CD4-positive, alpha-beta T cell treated with Interleukin-15 for 1 hour (primary cell): ENCODE measurements around the gene TCFL5.

Experiments used
- DNase-seq: peaks from one replicate; pipeline ENCODE4 v3.0.0-alpha.2; 2020

The TCFL5 gene

DNA sequence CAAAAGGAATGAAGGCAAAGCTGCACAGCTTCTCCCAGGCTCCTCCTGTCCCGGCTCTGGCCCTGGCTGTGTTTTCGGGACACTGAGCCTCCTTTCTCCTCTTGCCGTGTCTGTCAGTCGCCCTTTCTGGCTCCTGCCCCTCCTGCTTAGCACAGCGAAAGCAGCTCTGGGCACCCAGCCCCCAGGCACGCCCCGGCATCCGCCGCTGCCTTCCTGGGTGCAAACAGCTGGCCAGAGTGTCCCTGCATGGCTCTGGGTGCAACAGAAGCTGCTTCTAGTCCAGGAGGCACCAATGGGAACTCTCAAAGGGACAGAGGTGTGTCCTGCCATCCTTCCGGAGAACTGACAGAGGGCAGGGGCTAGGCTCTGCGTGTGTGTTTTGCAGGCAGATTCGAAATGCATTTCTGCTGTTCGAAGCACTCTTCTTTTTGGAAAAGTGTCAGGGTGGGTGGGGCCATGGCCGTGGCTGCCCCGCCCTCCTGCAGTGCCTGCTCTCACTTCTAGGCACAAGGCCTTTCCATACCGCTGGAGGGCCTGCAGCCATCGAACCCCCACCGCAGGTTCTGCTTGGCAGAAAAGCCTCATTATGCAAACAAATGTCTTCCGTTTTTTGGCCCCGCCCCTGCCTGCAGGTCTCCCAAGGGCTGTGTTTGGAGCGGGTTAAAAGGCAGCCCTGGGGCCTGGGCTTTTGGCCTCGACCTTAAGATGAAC lies 29.3 kb downstream of the TCFL5 start:
- peak; percentile 83 for DNase-seq

- no peak for DNase-seq
These were observed 29.8 kb downstream of the TCFL5 start for GRCh38 chr20:62831854-62832211.

- DNase-seq, result no peak
These were observed 30.2 kb downstream of the TCFL5 start for GRCh38 chr20:62831361-62831788.

DNA sequence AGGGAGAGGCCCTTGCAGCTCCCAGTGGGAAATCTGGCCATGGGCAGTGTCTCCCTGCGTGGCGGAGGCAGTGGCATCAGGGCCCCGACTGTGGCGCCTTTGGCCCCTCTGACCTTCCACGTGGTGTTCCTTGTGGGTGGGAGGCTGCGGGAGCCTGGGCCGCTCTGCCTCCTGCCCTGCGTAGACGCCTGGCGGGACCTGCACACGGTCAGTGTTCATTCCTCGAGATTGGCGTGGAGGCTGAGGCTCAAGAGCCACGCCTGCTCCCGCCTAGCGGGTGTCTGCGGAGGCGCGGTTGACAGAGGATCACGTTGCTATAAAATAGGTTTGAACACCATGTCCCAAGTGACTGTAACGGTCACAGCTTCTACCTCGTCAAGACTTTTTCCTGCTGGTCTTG lies 30.8 kb downstream of the TCFL5 start:
- DNase-seq, result no peak

DNA sequence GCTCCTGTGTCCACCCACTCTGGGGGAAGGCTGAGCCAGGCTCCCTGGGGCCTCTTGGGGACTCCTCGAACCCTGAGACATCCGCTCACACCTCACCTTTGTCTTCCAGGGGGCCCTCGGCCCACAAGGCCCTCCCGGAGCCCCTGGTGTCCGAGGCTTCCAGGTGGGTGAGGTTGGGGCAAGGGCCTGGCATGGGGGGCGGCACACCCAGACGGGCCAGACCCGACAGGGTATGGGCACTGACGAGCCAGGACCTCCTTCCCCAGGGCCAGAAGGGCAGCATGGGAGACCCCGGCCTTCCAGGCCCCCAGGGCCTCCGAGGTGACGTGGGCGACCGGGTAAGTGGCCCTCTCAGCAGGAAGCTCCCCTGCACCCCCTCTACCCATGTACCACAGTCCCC lies 31.4 kb downstream of the TCFL5 start:
- DNase-seq, result no peak

- DNase-seq, result no peak
These were observed 32.1 kb downstream of the TCFL5 start for GRCh38 chr20:62829231-62830230.

- DNase-seq, result no peak
These were observed 33.0 kb downstream of the TCFL5 start for GRCh38 chr20:62828511-62829230.

- no peak for DNase-seq
These were observed 33.6 kb downstream of the TCFL5 start for GRCh38 chr20:62828051-62828450.

- no peak for DNase-seq
These were observed 34.1 kb downstream of the TCFL5 start for GRCh38 chr20:62827311-62828038.

DNA sequence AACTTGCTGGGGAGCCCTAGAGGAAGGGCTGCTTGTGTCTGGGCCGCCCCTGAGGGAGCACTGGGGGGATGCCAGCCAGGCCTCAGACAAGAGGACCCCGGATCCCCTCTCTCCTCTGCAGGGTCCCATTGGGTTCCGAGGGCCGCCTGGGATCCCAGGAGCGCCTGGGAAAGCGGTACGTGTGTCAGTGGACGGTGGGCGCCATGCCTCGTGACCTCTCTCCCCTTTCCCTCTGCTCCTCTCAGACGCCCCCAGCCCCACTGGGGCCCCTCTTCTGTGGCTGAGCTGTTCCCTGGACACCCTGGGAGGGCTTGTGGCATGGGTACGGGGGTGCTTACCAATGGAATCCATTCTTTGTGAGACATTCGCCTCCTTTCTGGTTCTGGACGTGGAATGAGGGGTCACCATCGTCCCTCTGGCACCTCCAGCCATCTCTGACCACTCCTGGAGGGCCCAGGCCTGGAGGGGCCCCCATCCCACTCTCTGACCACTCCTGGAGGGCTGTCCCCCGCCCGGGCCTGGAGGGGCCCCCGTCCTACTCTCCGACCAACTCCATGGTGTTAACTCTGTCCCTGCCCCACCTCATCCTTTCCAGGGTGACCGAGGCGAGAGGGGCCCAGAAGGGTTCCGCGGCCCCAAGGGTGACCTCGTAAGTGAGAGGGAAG lies 34.8 kb downstream of the TCFL5 start:
- DNase-seq, result no peak

DNA sequence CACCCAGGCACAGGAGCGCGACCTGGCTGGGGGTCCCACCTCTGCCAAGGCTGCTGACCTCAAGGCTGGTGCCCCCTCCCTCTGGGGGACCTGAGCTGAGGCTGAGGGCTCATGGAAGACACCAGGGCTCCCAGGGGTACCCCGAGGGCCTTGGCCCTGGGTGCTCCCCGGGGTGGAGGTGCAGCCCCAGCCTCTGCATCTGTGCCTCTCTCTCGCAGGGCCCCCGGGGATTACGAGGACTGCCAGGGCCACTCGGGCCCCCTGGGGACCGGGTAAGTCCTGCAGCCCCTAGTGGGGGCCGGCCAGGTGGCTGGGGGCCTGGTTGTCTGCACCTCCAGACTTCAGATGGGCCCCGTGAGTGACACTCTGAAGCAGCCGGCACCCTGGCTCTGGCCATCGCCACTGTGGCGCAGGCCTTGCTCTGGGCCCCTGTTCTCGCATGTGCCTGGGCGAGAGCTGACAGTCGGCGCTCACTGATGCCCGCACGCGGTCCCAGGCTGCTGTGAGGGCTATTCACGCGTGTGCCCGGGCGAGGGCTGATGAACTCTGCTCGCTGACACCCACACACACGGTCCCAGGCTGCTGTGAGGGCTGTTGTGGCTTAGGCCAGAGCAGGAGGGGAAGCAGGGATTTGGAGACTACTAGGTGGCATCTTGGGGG lies 35.5 kb downstream of the TCFL5 start:
- DNase-seq, result no peak

GRCh38 chr20:62825333-62825985 lies 36.2 kb downstream of the TCFL5 start:
- no peak for DNase-seq

GRCh38 chr20:62824476-62825332 lies 36.9 kb downstream of the TCFL5 start:
- peak; percentile 73 for DNase-seq

- DNase-seq, result no peak
These were observed 37.7 kb downstream of the TCFL5 start for GRCh38 chr20:62823688-62824475.

GRCh38 chr20:62822788-62823651 lies 38.6 kb downstream of the TCFL5 start:
- DNase-seq, result peak; percentile 44

DNA sequence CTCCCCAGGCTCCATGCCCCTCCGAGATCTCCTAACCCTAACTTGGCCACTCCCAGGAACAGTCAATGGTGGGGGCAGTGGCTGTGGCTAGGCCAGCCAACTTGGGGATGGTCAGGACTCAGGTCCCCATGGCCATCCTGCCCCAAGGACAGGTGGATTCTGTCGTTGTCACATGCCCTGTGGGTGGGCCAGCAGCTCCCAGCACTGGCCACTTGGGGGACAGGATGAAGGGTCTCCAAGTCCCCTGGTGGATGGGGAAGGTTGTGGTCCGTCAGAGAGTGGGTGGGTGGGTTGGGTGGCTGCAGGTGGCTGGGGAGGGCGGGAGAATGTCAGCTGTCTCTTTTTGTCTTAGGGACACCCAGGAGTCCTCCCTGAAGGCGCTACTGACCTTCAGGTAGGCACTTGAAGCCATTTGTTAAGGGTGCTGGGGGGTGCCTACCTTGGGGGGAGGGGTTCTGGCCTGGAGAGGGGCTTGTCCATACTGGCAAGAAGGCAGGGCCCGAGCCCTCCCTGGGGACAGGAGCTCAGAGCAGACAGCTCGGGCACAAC lies 39.3 kb downstream of the TCFL5 start:
- no peak for DNase-seq

GRCh38 chr20:62821726-62822210 lies 39.9 kb downstream of the TCFL5 start:
- no peak for DNase-seq
